Stomach (tissue), 4 donors: Measurements from ENCODE around the gene OR10H2.

ENCODE experiments used
- EP300 ChIP-seq: sonication (generic); formaldehyde crosslinking; IDR thresholded peaks from one replicate; pipeline ENCODE4 v1.6.1; 2017; ENCODE audit warnings: antibody characterized with exemption
- POLR2A ChIP-seq, 4 donors: fragments of 450-650 bp; IDR thresholded peaks; one replicate each; pipeline ENCODE4 v1.6.1; 2016; ENCODE audit warnings: antibody characterized with exemption in 4 of 4, control low read depth in 2 of 4, mild to moderate bottlenecking in 1 of 4, moderate library complexity in 1 of 4
- POLR2AphosphoS5 ChIP-seq, 3 donors: sonication (generic); formaldehyde crosslinking; IDR thresholded peaks; one replicate each; pipeline ENCODE4 v1.6.1; 2016; ENCODE audit warnings: antibody characterized with exemption in 3 of 3
- TF ChIP-seq, protein P1 (sequence below), 7 experiments: fragments of 450-650 bp in 4 of 7; fragments of 200-600 bp in 3 of 7; sonication (generic) in 3 of 7; IDR thresholded peaks; one replicate each; pipeline ENCODE4 v1.5.1; 2016 to 2019; ENCODE audit warnings: antibody characterized with exemption in 7 of 7, control low read depth in 2 of 7, mild to moderate bottlenecking in 1 of 7

DNA sequence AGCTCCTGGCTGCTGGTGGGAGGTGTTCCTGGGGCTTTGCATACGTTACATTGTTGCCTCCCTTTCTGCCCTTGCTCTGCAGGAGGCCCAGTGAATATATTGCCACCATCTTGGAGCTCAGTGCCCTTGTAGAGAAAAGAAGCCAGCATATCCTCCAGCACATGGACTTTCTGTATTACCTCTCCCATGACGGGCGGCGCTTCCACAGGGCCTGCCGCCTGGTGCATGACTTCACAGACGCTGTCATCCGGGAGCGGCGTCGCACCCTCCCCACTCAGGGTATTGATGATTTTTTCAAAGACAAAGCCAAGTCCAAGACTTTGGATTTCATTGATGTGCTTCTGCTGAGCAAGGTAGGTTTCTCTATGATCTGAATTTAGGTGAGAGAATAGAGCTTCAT is 44.4 kb upstream of the OR10H2 start:
- TF ChIP-seq, protein P1, sequence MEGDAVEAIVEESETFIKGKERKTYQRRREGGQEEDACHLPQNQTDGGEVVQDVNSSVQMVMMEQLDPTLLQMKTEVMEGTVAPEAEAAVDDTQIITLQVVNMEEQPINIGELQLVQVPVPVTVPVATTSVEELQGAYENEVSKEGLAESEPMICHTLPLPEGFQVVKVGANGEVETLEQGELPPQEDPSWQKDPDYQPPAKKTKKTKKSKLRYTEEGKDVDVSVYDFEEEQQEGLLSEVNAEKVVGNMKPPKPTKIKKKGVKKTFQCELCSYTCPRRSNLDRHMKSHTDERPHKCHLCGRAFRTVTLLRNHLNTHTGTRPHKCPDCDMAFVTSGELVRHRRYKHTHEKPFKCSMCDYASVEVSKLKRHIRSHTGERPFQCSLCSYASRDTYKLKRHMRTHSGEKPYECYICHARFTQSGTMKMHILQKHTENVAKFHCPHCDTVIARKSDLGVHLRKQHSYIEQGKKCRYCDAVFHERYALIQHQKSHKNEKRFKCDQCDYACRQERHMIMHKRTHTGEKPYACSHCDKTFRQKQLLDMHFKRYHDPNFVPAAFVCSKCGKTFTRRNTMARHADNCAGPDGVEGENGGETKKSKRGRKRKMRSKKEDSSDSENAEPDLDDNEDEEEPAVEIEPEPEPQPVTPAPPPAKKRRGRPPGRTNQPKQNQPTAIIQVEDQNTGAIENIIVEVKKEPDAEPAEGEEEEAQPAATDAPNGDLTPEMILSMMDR (IDR thresholded peaks at IDR 0.05) = no peak
- TF ChIP-seq POLR2A (IDR thresholded peaks at IDR 0.05) = no peak
- no peak for TF ChIP-seq POLR2AphosphoS5 (IDR thresholded peaks at IDR 0.05)
- no peak for TF ChIP-seq EP300
